Lung (tissue), 12 donors: Measurements from ENCODE around the gene PLCXD3. TPM values are rescaled to one million over a fixed set of nuclear protein-coding genes. Genes with fewer than 3 reads are reported as not detected.

ENCODE experiments used
- ATAC-seq: fragments of 200-7000 bp; cut with Tn5 transposase; one replicate; pipeline ENCODE4 v1.9.1; 2020; ENCODE audit warnings: moderate number of reproducible peaks; ENCODE audit not compliant: insufficient read depth, low FRiP score
- DNase-seq, 3 donors: peaks; one replicate each; pipeline ENCODE4 v3.0.0-alpha.2; 2013 to 2017
- H3K27ac ChIP-seq, 2 donors: one replicate each; pipeline ENCODE4 v1.5.1; 2013; ENCODE audit warnings: mild to moderate bottlenecking in 2 of 2, moderate library complexity in 2 of 2, control low read depth in 1 of 2, inconsistent platforms in 1 of 2, low read depth in 1 of 2, low read length in 1 of 2
- H3K27me3 ChIP-seq, 3 donors: one replicate each; pipeline ENCODE4 v1.5.1; 2013; ENCODE audit warnings: low read length in 2 of 3; ENCODE audit not compliant: control insufficient read depth in 3 of 3, insufficient read depth in 3 of 3
- H3K36me3 ChIP-seq, 4 donors: one replicate each; pipeline ENCODE4 v1.5.1; 2013; ENCODE audit warnings: low read length in 4 of 4, mild to moderate bottlenecking in 1 of 4, moderate library complexity in 1 of 4; ENCODE audit not compliant: control insufficient read depth in 4 of 4, insufficient read depth in 4 of 4
- H3K4me1 ChIP-seq, 5 donors: one replicate each; pipeline ENCODE4 v1.5.1; 2013; ENCODE audit warnings: low read length in 5 of 5, mild to moderate bottlenecking in 2 of 5, moderate library complexity in 1 of 5; ENCODE audit not compliant: control insufficient read depth in 5 of 5, insufficient read depth in 5 of 5
- H3K4me3 ChIP-seq: one replicate; pipeline ENCODE4 v1.5.1; 2013; ENCODE audit warnings: mild to moderate bottlenecking, control low read depth, moderate library complexity
- H3K9ac ChIP-seq, 2 donors: one replicate each; pipeline ENCODE4 v1.5.1; 2013; ENCODE audit warnings: low read length in 2 of 2, control low read depth in 1 of 2; ENCODE audit not compliant: insufficient read depth in 1 of 2
- H3K9me3 ChIP-seq, 4 donors: one replicate each; pipeline ENCODE4 v1.5.1; 2013; ENCODE audit warnings: low read length in 3 of 4, mild to moderate bottlenecking in 1 of 4, moderate library complexity in 1 of 4; ENCODE audit not compliant: control insufficient read depth in 4 of 4, insufficient read depth in 3 of 4
- WGBS, 2 donors: extraction: QIAGEN DNeasy Blood & Tissue Kit; methylation state at CpG; one replicate each; pipeline ENCODE4 v1.1.7; 2013; 5-methylcytosine and 5-hydroxymethylcytosine counted together
- polyA plus RNA-seq, 2 donors: library from polyadenylated mRNA; stranded (reverse); fragments of 200-250 nt; gene quantifications; one replicate each; pipeline ENCODE4 v1.2.1, GENCODE V29; 2013
- total RNA-seq, 2 donors: library from RNA; depleted of rRNA in 1 of 2; stranded (reverse); fragments of >200 nt in 1 of 2; gene quantifications; one replicate each; pipeline ENCODE4 v1.2.1, GENCODE V29; 2014 to 2021
- TF ChIP-seq, protein P1 (sequence below): IDR thresholded peaks from 2 replicates; pipeline ENCODE4 v1.5.1; 2012; ENCODE audit warnings: mild to moderate bottlenecking; ENCODE audit errors: control extremely low read depth, extremely low read depth
- donor health status: control.
- donor health status: control.
- donor health status: Bipolar disorder and iron deficiency.
- donor health status: healthy.
- donor health status: DM: yes; HTN: yes; CAD: no.

PLCXD3 gene
- total and polyA plus RNA-seq, 4 donors, result 0.38 to 2.1 (median 0.54) TPM

DNA sequence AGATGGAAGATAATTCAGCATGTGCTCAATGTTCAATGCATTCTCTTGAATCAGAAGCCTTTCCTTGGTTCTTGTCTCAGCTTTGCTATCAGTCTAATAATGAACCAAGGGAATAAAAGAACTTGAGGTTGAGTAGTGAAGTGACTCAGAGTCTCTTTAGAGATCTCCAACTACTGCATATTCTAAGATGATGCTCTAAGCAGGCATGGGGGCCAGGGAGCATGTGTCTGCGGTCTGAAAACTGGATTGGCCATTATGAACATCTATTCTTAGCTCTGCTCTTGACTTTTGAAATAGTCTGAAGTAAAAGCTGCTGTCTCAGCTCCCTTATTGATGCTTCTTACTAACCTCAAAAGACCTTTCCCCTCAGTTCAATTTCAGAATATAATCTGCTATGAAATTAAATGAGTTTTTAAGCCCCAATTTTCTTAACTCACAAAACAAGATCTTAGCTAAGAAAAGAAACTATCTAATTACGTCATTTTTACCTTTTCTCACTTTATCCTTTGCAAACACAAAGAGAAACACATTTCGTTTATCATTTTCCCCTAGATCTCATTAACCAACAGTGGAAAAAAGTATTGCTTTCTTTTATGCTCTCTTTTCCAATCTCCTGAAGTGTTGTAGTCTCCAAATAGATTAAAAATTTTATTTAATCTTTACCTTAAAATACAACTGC lies 44.8 kb downstream of the PLCXD3 start:
- Histone ChIP-seq H3K27me3 (no peaks in the 10 kb centered on the region), H3K36me3 (no peaks in the 10 kb centered on the region), H3K9ac (no peak overlapping the region), H3K4me1 (peaks cover 0 to 4% (median 0%) of the 10 kb centered on the region in 5 donors), H3K9me3 (peaks cover 0 to 2% (median 0%) of the 10 kb centered on the region in 4 donors), H3K4me3 (no peak overlapping the region), H3K27ac (no peak overlapping the region)
- DNase-seq, result no peak
- TF ChIP-seq, protein P1, sequence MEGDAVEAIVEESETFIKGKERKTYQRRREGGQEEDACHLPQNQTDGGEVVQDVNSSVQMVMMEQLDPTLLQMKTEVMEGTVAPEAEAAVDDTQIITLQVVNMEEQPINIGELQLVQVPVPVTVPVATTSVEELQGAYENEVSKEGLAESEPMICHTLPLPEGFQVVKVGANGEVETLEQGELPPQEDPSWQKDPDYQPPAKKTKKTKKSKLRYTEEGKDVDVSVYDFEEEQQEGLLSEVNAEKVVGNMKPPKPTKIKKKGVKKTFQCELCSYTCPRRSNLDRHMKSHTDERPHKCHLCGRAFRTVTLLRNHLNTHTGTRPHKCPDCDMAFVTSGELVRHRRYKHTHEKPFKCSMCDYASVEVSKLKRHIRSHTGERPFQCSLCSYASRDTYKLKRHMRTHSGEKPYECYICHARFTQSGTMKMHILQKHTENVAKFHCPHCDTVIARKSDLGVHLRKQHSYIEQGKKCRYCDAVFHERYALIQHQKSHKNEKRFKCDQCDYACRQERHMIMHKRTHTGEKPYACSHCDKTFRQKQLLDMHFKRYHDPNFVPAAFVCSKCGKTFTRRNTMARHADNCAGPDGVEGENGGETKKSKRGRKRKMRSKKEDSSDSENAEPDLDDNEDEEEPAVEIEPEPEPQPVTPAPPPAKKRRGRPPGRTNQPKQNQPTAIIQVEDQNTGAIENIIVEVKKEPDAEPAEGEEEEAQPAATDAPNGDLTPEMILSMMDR, result no peak
- 84 to 88% methylated on average over 3 of the region's 3 CpGs for WGBS, 2 donors
- ATAC-seq, result no peak

DNA sequence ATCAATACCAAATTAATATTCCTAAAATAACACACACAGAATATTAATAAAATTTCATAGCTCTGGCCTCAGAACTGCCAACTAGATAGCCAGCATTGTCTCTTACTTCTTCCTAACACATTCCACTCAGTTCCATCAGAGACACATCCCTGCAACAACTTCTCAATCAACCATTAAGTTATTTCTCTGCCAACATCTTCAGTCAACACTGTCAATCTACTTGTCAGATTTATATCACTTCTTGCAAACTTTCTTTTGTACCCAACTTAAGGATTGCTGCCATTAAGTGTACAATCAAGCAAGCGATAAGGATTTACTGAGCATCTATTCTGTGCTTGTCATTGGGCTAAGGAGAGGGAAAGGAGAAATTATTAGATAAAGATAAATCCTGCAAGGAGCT lies 50.8 kb downstream of the PLCXD3 start:
- TF ChIP-seq, protein P1, result no peak
- H3K9ac ChIP-seq, result no peak overlapping the region
- no peaks in the 10 kb centered on the region for H3K36me3 ChIP-seq
- no peak overlapping the region for H3K4me3 ChIP-seq
- H3K27ac ChIP-seq, result peak overlapping the region in 1 of 2 donors; percentile 33
- ATAC-seq, result no peak
- no peak for DNase-seq
- WGBS, 2 donors, result 93 to 100% methylated on average over 1 of the region's 1 CpG
- H3K9me3 ChIP-seq, result no peaks in the 10 kb centered on the region
- peaks cover 0 to 12% (median 0%) of the 10 kb centered on the region in 5 donors for H3K4me1 ChIP-seq
- H3K27me3 ChIP-seq, result no peaks in the 10 kb centered on the region

DNA sequence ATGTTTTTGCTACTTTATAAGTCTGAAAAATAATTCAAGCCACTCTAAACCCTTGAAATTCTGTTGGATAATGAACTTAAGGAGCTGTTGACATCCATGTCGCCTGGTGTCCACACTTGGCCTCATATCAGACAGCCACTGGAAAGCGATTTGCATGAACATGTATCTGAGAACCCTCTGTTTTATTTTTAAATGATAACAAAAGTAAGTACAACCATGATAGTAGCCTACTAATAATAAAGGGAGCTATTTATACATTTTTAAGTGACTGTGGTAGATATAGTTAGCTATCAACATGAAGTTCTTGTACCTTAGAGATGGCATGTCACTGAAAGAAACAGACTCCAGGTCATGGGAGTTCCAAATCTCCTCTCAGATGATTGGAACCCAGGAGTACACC lies 53.3 kb downstream of the PLCXD3 start:
- no peaks in the 10 kb centered on the region for H3K9me3 ChIP-seq
- no peaks in the 10 kb centered on the region for H3K36me3 ChIP-seq
- TF ChIP-seq, protein P1, result no peak
- H3K27ac ChIP-seq, result peak overlapping the region in 1 of 2 donors; percentile 75
- H3K9ac ChIP-seq, result no peak overlapping the region
- DNase-seq, result no peak
- H3K4me1 ChIP-seq, result peaks cover 0 to 15% (median 0%) of the 10 kb centered on the region in 5 donors
- no peak overlapping the region for H3K4me3 ChIP-seq
- WGBS, 2 donors, result 74 to 89% methylated on average over 2 of the region's 2 CpGs
- no peaks in the 10 kb centered on the region for H3K27me3 ChIP-seq
- no peak for ATAC-seq

DNA sequence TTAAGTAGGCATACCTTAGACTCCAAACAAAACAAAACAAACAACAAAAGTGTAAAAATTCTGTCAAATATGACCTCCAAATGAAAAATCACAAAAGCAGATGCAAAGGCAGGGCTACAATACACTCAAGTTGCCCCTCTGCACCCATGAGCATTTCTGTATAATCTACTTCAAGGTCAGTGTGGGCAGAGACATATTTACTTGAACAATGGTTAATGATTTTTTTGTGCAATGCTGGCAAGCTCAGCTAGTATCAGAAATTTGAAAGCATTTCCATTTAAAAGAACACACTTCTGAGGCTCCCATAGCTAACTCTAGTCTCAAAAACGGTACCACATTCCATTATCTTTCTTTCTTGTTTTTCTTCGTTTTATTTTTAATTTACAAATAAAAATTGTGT lies 57.9 kb downstream of the PLCXD3 start:
- WGBS, 2 donors, result 84 to 85% methylated on average over 2 of the region's 2 CpGs
- DNase-seq, result no peak
- H3K27me3 ChIP-seq, result no peaks in the 10 kb centered on the region
- TF ChIP-seq, protein P1, result no peak
- H3K4me1 ChIP-seq, result peaks cover 0 to 27% (median 0%) of the 10 kb centered on the region in 5 donors
- H3K36me3 ChIP-seq, result no peaks in the 10 kb centered on the region
- no peak overlapping the region for H3K4me3 ChIP-seq
- no peak overlapping the region for H3K27ac ChIP-seq
- no peak for ATAC-seq
- H3K9me3 ChIP-seq, result no peaks in the 10 kb centered on the region
- no peak overlapping the region for H3K9ac ChIP-seq
